Stimulated activated CD8-positive, alpha-beta memory T cell treated with anti-CD3 and anti-CD28 coated beads, Interleukin-15, amount 100 ng/mL, for 48 hours (primary cell): ENCODE data around the gene RNF212.
"Not testable (repeated sequence)": the region's sequence is repeated elsewhere in the genome, so short reads cannot be mapped to it uniquely, and the experiment has no call there.

Experiments
- DNase-seq, 2 donors: peaks; one replicate each; pipeline ENCODE4 v3.0.0-alpha.2; 2020; ENCODE audit warnings: low read depth in 2 of 2

Gene RNF212

GRCh38 chr4:1065732-1066131, 47.6 kb downstream of the RNF212 start:
- no peak for DNase-seq

GRCh38 chr4:1062419-1062818, 50.9 kb downstream of the RNF212 start:
- no peak for DNase-seq

- no peak for DNase-seq
These were observed 51.6 kb downstream of the RNF212 start for GRCh38 chr4:1061760-1062159.

- DNase-seq, result no peak
These were observed 52.2 kb downstream of the RNF212 start for GRCh38 chr4:1061056-1061700.

GRCh38 chr4:1060621-1061020, 52.7 kb downstream of the RNF212 start:
- DNase-seq, result no peak

- DNase-seq, result no peak
These were observed 53.2 kb downstream of the RNF212 start for GRCh38 chr4:1060121-1060520.

GRCh38 chr4:1058997-1059665, 54.2 kb downstream of the RNF212 start:
- no peak for DNase-seq

- no peak for DNase-seq
These were observed 55.0 kb downstream of the RNF212 start for GRCh38 chr4:1058198-1058996.

- no peak for DNase-seq
These were observed 56.0 kb downstream of the RNF212 start for GRCh38 chr4:1057403-1057745.

GRCh38 chr4:1056671-1057402, 56.5 kb downstream of the RNF212 start:
- no peak for DNase-seq

- DNase-seq, result peak; percentile 61 to 75
These were observed 57.4 kb downstream of the RNF212 start for GRCh38 chr4:1055721-1056590.

GRCh38 chr4:1055243-1055701, 58.1 kb downstream of the RNF212 start:
- DNase-seq, result not testable (repeated sequence)

GRCh38 chr4:1054696-1055242, 58.6 kb downstream of the RNF212 start:
- not testable (repeated sequence) for DNase-seq

GRCh38 chr4:1053891-1054290, 59.5 kb downstream of the RNF212 start:
- DNase-seq, result not testable (repeated sequence)

GRCh38 chr4:1053080-1053661, 60.2 kb downstream of the RNF212 start:
- no peak for DNase-seq

GRCh38 chr4:1052231-1052671, 61.1 kb downstream of the RNF212 start:
- no peak for DNase-seq

GRCh38 chr4:1051472-1051871, 61.9 kb downstream of the RNF212 start:
- no peak for DNase-seq

GRCh38 chr4:1050486-1051213, 62.7 kb downstream of the RNF212 start:
- no peak for DNase-seq

- no peak for DNase-seq
These were observed 63.8 kb downstream of the RNF212 start for GRCh38 chr4:1049591-1049905.
